Gastroesophageal sphincter (tissue), 2 donors: ENCODE data around the gene FBXL3.

Source experiments
- POLR2A ChIP-seq, 2 donors: fragments of 450-650 bp; IDR thresholded peaks; one replicate each; pipeline ENCODE4 v1.6.1; 2017; ENCODE audit warnings: antibody characterized with exemption in 2 of 2, mild to moderate bottlenecking in 2 of 2, moderate library complexity in 1 of 2
- POLR2AphosphoS5 ChIP-seq: sonication (generic); formaldehyde crosslinking; IDR thresholded peaks from one replicate; pipeline ENCODE4 v1.6.1; 2017; ENCODE audit warnings: antibody characterized with exemption

GRCh38 chr13:77031656-77032243, 4.8 kb upstream of the FBXL3 start:
- TF ChIP-seq POLR2AphosphoS5: no peak
- TF ChIP-seq POLR2A (IDR thresholded peaks at IDR 0.05): no peak
